Measurements from ENCODE around the gene NSUN2. TPM values are rescaled to one million over a fixed set of nuclear protein-coding genes. Genes with fewer than 3 reads are reported as not detected.

NSUN2 gene
- total RNA-seq, 2 experiments from 2014 or later = 79.8 to 111 TPM

- no peaks in the 10 kb centered on the region for H3K36me3 Mint-ChIP-seq
- no peaks in the 10 kb centered on the region for H3K9me3 Mint-ChIP-seq (ENCODE audit: low read depth)
- peaks cover 10% of the 10 kb centered on the region for H3K27me3 Mint-ChIP-seq
- CTCF ChIA-PET = no interaction called here
- no peaks in the 10 kb centered on the region for H3K4me1 Mint-ChIP-seq
- no peak overlapping the region for H3K4me3 Mint-ChIP-seq
- no peak overlapping the region for H3K27ac Mint-ChIP-seq
- DNase-seq = peak; percentile 27
- no peak for ATAC-seq
These were observed 64.0 kb downstream of the NSUN2 start for GRCh38 chr5:6568889-6569288.

DNA sequence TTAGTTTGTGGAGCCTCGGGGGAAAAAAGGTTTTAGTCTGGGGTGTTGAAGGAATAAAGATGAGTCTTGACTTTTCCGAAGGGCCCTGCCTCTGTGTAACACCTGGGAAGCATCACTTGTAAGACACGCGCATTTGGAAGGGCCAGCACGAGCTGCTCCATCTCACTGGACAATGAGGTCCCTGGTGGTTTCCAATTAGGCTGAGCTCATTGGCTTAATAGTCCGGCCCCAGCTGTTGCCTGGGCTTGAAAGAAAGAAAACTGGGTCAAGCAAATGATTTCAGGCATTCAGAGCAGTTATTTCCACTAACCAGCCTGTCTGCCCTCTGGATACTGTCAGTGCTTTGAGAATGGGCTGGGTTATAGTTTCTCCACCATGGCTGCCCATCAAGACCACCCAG lies 64.5 kb downstream of the NSUN2 start:
- Mint-ChIP-seq H3K9me3 (ENCODE audit: low read depth) (no peaks in the 10 kb centered on the region), H3K27ac (no peak overlapping the region), H3K36me3 (no peaks in the 10 kb centered on the region), H3K4me3 (no peak overlapping the region), H3K4me1 (no peaks in the 10 kb centered on the region), H3K27me3 (peaks cover 15% of the 10 kb centered on the region)
- CTCF ChIA-PET = no interaction called here
- ATAC-seq (no peak), DNase-seq (no peak)

GRCh38 chr5:6567835-6568234 lies 65.0 kb downstream of the NSUN2 start:
- H3K4me1 Mint-ChIP-seq = no peaks in the 10 kb centered on the region
- no peaks in the 10 kb centered on the region for H3K9me3 Mint-ChIP-seq (ENCODE audit: low read depth)
- DNase-seq (no peak), ATAC-seq (no peak)
- H3K36me3 Mint-ChIP-seq = no peaks in the 10 kb centered on the region
- peaks cover 15% of the 10 kb centered on the region for H3K27me3 Mint-ChIP-seq
- no peak overlapping the region for H3K27ac Mint-ChIP-seq
- CTCF ChIA-PET = no interaction called here
- no peak overlapping the region for H3K4me3 Mint-ChIP-seq

GRCh38 chr5:6567068-6567467 lies 65.8 kb downstream of the NSUN2 start:
- peaks cover 19% of the 10 kb centered on the region for H3K27me3 Mint-ChIP-seq
- no peak overlapping the region for H3K27ac Mint-ChIP-seq
- H3K4me3 Mint-ChIP-seq = no peak overlapping the region
- ATAC-seq = no peak
- no peaks in the 10 kb centered on the region for H3K36me3 Mint-ChIP-seq
- H3K4me1 Mint-ChIP-seq = no peaks in the 10 kb centered on the region
- peak; percentile 4 for DNase-seq
- no peaks in the 10 kb centered on the region for H3K9me3 Mint-ChIP-seq (ENCODE audit: low read depth)
- CTCF ChIA-PET = no interaction called here

DNA sequence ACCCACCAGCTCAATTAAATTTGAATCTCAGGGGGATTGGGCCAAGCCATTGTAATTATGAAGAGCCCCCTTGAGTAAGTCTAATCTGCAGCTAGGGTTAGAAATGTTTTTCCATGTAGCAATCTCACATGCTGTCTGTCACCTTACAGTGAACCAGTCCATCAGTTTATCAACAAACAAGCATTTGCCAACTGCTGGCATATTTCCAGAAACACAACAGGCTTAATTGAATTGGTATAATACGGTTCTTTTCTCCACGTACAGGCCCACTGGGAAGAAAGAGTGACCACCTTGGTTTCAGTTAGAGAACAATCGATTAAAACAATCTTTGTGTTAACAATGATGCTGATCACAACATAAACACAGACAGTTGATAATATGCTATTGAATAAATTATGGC lies 67.4 kb downstream of the NSUN2 start:
- H3K4me3 Mint-ChIP-seq = no peak overlapping the region
- no peak for ATAC-seq
- H3K27ac Mint-ChIP-seq = no peak overlapping the region
- H3K36me3 Mint-ChIP-seq = no peaks in the 10 kb centered on the region
- H3K4me1 Mint-ChIP-seq = no peaks in the 10 kb centered on the region
- no peak for DNase-seq
- no peaks in the 10 kb centered on the region for H3K9me3 Mint-ChIP-seq (ENCODE audit: low read depth)
- CTCF ChIA-PET = no interaction called here
- peaks cover 27% of the 10 kb centered on the region for H3K27me3 Mint-ChIP-seq

GRCh38 chr5:6557807-6558575 lies 74.9 kb downstream of the NSUN2 start:
- Mint-ChIP-seq H3K27me3 (peaks cover 20% of the 10 kb centered on the region), H3K27ac (no peak overlapping the region), H3K4me3 (no peak overlapping the region), H3K9me3 (ENCODE audit: low read depth) (no peaks in the 10 kb centered on the region), H3K4me1 (no peaks in the 10 kb centered on the region), H3K36me3 (no peaks in the 10 kb centered on the region)
- no peak for ATAC-seq
- CTCF ChIA-PET = no interaction called here
- DNase-seq = no peak

DNA sequence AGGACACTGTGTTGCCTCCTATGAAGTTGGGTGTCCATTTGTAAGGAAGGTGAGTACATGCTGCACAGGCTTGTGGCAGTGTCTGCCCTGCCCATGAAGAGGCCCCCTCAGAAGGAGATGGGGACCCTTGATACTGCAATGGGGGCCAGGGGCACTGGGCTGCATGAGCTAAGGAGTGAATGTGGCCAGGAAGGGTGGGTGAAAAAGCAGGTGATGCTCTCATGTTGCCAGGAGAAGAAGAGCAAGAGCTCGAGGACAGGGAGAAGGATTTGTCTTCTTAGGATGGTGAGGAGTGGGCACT lies 76.1 kb downstream of the NSUN2 start:
- DNase-seq (no peak), ATAC-seq (no peak)
- CTCF ChIA-PET = no interaction called here
- peaks cover 13% of the 10 kb centered on the region for H3K27me3 Mint-ChIP-seq
- H3K4me3 Mint-ChIP-seq = no peak overlapping the region
- no peaks in the 10 kb centered on the region for H3K4me1 Mint-ChIP-seq
- no peak overlapping the region for H3K27ac Mint-ChIP-seq
- H3K36me3 Mint-ChIP-seq = no peaks in the 10 kb centered on the region
- H3K9me3 Mint-ChIP-seq (ENCODE audit: low read depth) = no peaks in the 10 kb centered on the region

- Mint-ChIP-seq H3K9me3 (ENCODE audit: low read depth) (no peaks in the 10 kb centered on the region), H3K27me3 (peaks cover 8% of the 10 kb centered on the region), H3K4me1 (no peaks in the 10 kb centered on the region), H3K36me3 (no peaks in the 10 kb centered on the region), H3K27ac (no peak overlapping the region), H3K4me3 (no peak overlapping the region)
- CTCF ChIA-PET = no interaction called here
- no peak for DNase-seq
- no peak for ATAC-seq
These were observed 76.6 kb downstream of the NSUN2 start for GRCh38 chr5:6556089-6556801.

- ATAC-seq (no peak), DNase-seq (no peak)
- no peak overlapping the region for H3K4me3 Mint-ChIP-seq
- H3K9me3 Mint-ChIP-seq (ENCODE audit: low read depth) = no peaks in the 10 kb centered on the region
- H3K36me3 Mint-ChIP-seq = no peaks in the 10 kb centered on the region
- no peak overlapping the region for H3K27ac Mint-ChIP-seq
- H3K4me1 Mint-ChIP-seq = no peaks in the 10 kb centered on the region
- H3K27me3 Mint-ChIP-seq = peaks cover 8% of the 10 kb centered on the region
- CTCF ChIA-PET = no interaction called here
These were observed 78.0 kb downstream of the NSUN2 start for GRCh38 chr5:6554812-6555211.

DNA sequence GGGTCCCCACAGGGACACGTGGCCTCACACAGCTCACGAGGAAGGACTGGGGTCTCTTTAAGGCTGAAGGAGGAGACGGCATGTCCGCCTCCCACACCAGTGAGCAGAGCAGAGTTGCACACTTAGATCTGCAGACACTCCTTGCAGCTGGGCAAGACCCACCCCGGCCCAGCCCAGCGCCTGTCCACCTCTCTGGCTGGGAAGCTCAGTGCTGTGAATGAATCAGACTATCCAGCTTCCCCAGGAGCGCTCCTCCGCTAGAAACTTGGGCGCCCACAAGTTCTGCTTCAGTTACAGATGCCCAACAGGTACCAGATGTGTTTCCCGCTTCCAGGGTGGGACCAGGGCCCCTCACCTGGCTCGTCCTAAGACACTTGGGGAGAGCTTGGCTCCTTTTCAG lies 78.9 kb downstream of the NSUN2 start:
- DNase-seq (no peak), ATAC-seq (no peak)
- Mint-ChIP-seq H3K9me3 (ENCODE audit: low read depth) (no peaks in the 10 kb centered on the region), H3K4me3 (no peak overlapping the region), H3K27me3 (peaks cover 3% of the 10 kb centered on the region), H3K4me1 (no peaks in the 10 kb centered on the region), H3K36me3 (no peaks in the 10 kb centered on the region), H3K27ac (no peak overlapping the region)
- CTCF ChIA-PET = no interaction called here

GRCh38 chr5:6552612-6553011 lies 80.2 kb downstream of the NSUN2 start:
- Mint-ChIP-seq H3K27me3 (no peaks in the 10 kb centered on the region), H3K9me3 (ENCODE audit: low read depth) (no peaks in the 10 kb centered on the region), H3K36me3 (no peaks in the 10 kb centered on the region), H3K4me1 (no peaks in the 10 kb centered on the region), H3K4me3 (no peak overlapping the region), H3K27ac (no peak overlapping the region)
- CTCF ChIA-PET = no interaction called here
- DNase-seq (no peak), ATAC-seq (no peak)

- Mint-ChIP-seq H3K36me3 (no peaks in the 10 kb centered on the region), H3K4me3 (no peak overlapping the region), H3K4me1 (no peaks in the 10 kb centered on the region), H3K27me3 (no peaks in the 10 kb centered on the region), H3K9me3 (ENCODE audit: low read depth) (no peaks in the 10 kb centered on the region), H3K27ac (no peak overlapping the region)
- no peak for DNase-seq
- CTCF ChIA-PET = no interaction called here
- ATAC-seq = no peak
These were observed 80.9 kb downstream of the NSUN2 start for GRCh38 chr5:6551955-6552313.

DNA sequence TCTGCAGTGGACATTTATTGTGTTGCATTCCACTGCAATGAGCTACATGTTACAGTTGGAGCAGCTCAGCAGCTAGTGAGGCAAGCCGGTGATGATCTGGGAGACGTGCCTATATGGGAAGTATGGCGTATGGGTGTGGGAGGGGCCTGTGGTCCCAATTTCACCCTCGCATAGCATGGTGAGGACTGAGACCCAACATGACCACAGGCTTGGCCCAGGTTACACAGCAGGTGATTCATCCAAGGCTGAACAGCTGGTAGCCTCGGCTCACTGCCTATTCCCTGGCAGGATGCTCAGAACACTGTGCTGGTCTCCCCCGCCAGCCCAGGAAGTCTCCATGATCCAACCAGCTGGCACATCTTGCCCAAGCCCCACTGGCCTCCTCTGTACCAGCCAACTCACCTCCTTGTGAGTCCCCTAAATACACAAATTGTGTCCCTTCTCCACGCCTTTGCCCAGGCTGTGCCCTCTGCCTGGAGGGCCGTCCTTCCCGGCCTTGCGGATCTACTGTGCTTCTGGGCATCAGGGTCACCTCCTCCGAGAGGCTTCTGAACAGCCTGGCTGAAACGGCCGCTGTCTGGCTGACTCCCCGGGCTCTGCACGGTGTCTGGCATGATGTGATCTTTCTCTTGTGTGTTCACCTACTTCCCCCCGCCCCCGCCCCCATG lies 81.4 kb downstream of the NSUN2 start:
- ATAC-seq = no peak
- Mint-ChIP-seq H3K27me3 (no peaks in the 10 kb centered on the region), H3K36me3 (no peaks in the 10 kb centered on the region), H3K27ac (no peak overlapping the region), H3K4me1 (no peaks in the 10 kb centered on the region), H3K9me3 (ENCODE audit: low read depth) (no peaks in the 10 kb centered on the region), H3K4me3 (no peak overlapping the region)
- CTCF ChIA-PET = no interaction called here
- no peak for DNase-seq

GRCh38 chr5:6550628-6551027 lies 82.2 kb downstream of the NSUN2 start:
- H3K27me3 Mint-ChIP-seq = no peaks in the 10 kb centered on the region
- ATAC-seq = no peak
- H3K9me3 Mint-ChIP-seq (ENCODE audit: low read depth) = no peaks in the 10 kb centered on the region
- no peak for DNase-seq
- CTCF ChIA-PET = no interaction called here
- no peaks in the 10 kb centered on the region for H3K4me1 Mint-ChIP-seq
- no peak overlapping the region for H3K27ac Mint-ChIP-seq
- no peaks in the 10 kb centered on the region for H3K36me3 Mint-ChIP-seq
- H3K4me3 Mint-ChIP-seq = no peak overlapping the region

Measured in activated CD8-positive, alpha-beta memory T cell treated with anti-CD3 and anti-CD28 coated beads, Interleukin-2, amount 10 ng/mL, durations not matched to agents 7 days and 5 days (primary cell).